ENCODE data around the gene CMTM8.

GRCh38 chr3:32316319-32316718 lies 77.8 kb downstream of the CMTM8 start:
- TF ChIP-seq CTCF (IDR thresholded peaks at IDR 0.05) (no peak), USF2 (CRISPR knock-in tag; IDR thresholded peaks at IDR 0.05) (no peak), OVOL2 (CRISPR knock-in tag; IDR thresholded peaks at IDR 0.05; ENCODE audit: borderline replicate concordance) (no peak), SP1 (CRISPR knock-in tag; conservative IDR thresholded peaks at IDR 0.05) (no peak), NR1H2 (CRISPR knock-in tag; IDR thresholded peaks at IDR 0.05) (no peak), PREB (CRISPR knock-in tag; IDR thresholded peaks at IDR 0.05; ENCODE audit: borderline replicate concordance) (no peak)
